ENCODE measurements around the gene NARS2. TPM values are rescaled to one million over a fixed set of nuclear protein-coding genes. Genes with fewer than 3 reads are reported as not detected.

NARS2 gene
- total and polyA plus RNA-seq, 2 donors (not counting 1 experiment from before 2014, with no cell fraction given), result 9.7 to 14.6 TPM

GRCh38 chr11:78536933-78537332 is 37.7 kb downstream of the NARS2 start:
- Histone ChIP-seq H2AFZ (ENCODE audit: insufficient read depth, low read depth, low read length, poor library complexity, severe bottlenecking) (no peak overlapping the region), H3K9ac (ENCODE audit: low read length) (no peak overlapping the region), H3K79me2 (ENCODE audit: control insufficient read depth, insufficient read depth, low read length) (no peaks in the 10 kb centered on the region), H3K4me2 (replicated peaks; ENCODE audit: low read depth, low read length, poor library complexity, severe bottlenecking) (no peak overlapping the region), H3K4me3 (ENCODE audit: control extremely low read depth in 1 of 5, extremely low read depth in 1 of 5, insufficient read depth in 1 of 5, low read depth in 2 of 5, low read length in 4 of 5) (no peak overlapping the region), H3K27me3 (replicated peaks in 1 of 4; ENCODE audit: control extremely low read depth in 1 of 4, control insufficient read depth in 3 of 4, insufficient read depth in 4 of 4, low read length in 3 of 4) (no peaks in the 10 kb centered on the region), H3K9me3 (ENCODE audit: control extremely low read depth in 1 of 3, control insufficient read depth in 2 of 3, insufficient read depth in 1 of 3, low read length in 2 of 3) (no peaks in the 10 kb centered on the region), H3K36me3 (replicated peaks in 1 of 2; ENCODE audit: control extremely low read depth in 1 of 2, control insufficient read depth in 1 of 2, extremely low read depth in 1 of 2, insufficient read depth in 2 of 2, low read length in 1 of 2) (peaks cover 0 to 3% of the 10 kb centered on the region in 2 experiments), H4K20me1 (ENCODE audit: control insufficient read depth, insufficient read depth, low read length, poor library complexity, severe bottlenecking) (no peaks in the 10 kb centered on the region), H3K4me1 (ENCODE audit: control insufficient read depth in 2 of 2, insufficient read depth in 2 of 2, low read length in 2 of 2) (peaks cover 21 to 31% of the 10 kb centered on the region in 2 donors), H3K27ac (ENCODE audit: low read length in 2 of 2) (no peak overlapping the region)
- CTCF ChIA-PET, result interaction anchor here (1.4 to 1.5 kb wide), 2 partner anchors 85 to 121 kb away, joined by 3 to 4 read pairs; no protein-coding TSS in a partner anchor
- H3K9me3 Mint-ChIP-seq (ENCODE audit: insufficient read depth), result no peaks in the 10 kb centered on the region
- peaks cover 42% of the 10 kb centered on the region for H3K4me1 Mint-ChIP-seq
- WGBS (ENCODE audit: insufficient coverage), result 100% methylated on average over 6 of the region's 6 CpGs
- POLR2A ChIA-PET, result interaction anchor here (0.6 kb wide), 1 partner anchor 28 kb away, joined by 3 read pairs; no protein-coding TSS in a partner anchor
- H3K27ac Mint-ChIP-seq, result peak overlapping the region; percentile 1
- H3K27me3 Mint-ChIP-seq, result no peaks in the 10 kb centered on the region
- intact Hi-C loops (cut with micrococcal nuclease), result no loop called here
- ATAC-seq (ENCODE audit: low read depth) (no peak), DNase-seq (no peak)
- H3K4me3 Mint-ChIP-seq, result no peak overlapping the region
- TF ChIP-seq, protein P1, sequence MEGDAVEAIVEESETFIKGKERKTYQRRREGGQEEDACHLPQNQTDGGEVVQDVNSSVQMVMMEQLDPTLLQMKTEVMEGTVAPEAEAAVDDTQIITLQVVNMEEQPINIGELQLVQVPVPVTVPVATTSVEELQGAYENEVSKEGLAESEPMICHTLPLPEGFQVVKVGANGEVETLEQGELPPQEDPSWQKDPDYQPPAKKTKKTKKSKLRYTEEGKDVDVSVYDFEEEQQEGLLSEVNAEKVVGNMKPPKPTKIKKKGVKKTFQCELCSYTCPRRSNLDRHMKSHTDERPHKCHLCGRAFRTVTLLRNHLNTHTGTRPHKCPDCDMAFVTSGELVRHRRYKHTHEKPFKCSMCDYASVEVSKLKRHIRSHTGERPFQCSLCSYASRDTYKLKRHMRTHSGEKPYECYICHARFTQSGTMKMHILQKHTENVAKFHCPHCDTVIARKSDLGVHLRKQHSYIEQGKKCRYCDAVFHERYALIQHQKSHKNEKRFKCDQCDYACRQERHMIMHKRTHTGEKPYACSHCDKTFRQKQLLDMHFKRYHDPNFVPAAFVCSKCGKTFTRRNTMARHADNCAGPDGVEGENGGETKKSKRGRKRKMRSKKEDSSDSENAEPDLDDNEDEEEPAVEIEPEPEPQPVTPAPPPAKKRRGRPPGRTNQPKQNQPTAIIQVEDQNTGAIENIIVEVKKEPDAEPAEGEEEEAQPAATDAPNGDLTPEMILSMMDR (IDR thresholded peaks at IDR 0.05), result no peak
- TF ChIP-seq EZH2 (IDR thresholded peaks at IDR 0.05; ENCODE audit: borderline replicate concordance, insufficient read depth, low read depth, low read length, poor library complexity, severe bottlenecking), result no peak

- no peaks in the 10 kb centered on the region for H3K27me3 ChIP-seq (replicated peaks in 1 of 4; ENCODE audit: control extremely low read depth in 1 of 4, control insufficient read depth in 3 of 4, insufficient read depth in 4 of 4, low read length in 3 of 4)
- no peaks in the 10 kb centered on the region for H3K9me3 ChIP-seq (ENCODE audit: control extremely low read depth in 1 of 3, control insufficient read depth in 2 of 3, insufficient read depth in 1 of 3, low read length in 2 of 3)
- H4K20me1 ChIP-seq (ENCODE audit: control insufficient read depth, insufficient read depth, low read length, poor library complexity, severe bottlenecking), result no peaks in the 10 kb centered on the region
- no peak overlapping the region for H3K4me2 ChIP-seq (replicated peaks; ENCODE audit: low read depth, low read length, poor library complexity, severe bottlenecking)
- intact Hi-C loops (cut with micrococcal nuclease), result no loop called here
- H3K4me3 Mint-ChIP-seq, result no peak overlapping the region
- no peak for DNase-seq
- CTCF ChIA-PET, result interaction anchor here (0.6 to 1.5 kb wide), 7 partner anchors 28 to 307 kb away, joined by 3 to 4 read pairs (median 3); no protein-coding TSS in a partner anchor
- no peaks in the 10 kb centered on the region for H3K9me3 Mint-ChIP-seq (ENCODE audit: insufficient read depth)
- TF ChIP-seq, protein P1 (IDR thresholded peaks at IDR 0.05), result no peak
- no peak for TF ChIP-seq EZH2 (IDR thresholded peaks at IDR 0.05; ENCODE audit: borderline replicate concordance, insufficient read depth, low read depth, low read length, poor library complexity, severe bottlenecking)
- no peak overlapping the region for H3K27ac Mint-ChIP-seq
- H2AFZ ChIP-seq (ENCODE audit: insufficient read depth, low read depth, low read length, poor library complexity, severe bottlenecking), result no peak overlapping the region
- no peaks in the 10 kb centered on the region for H3K79me2 ChIP-seq (ENCODE audit: control insufficient read depth, insufficient read depth, low read length)
- peaks cover 36% of the 10 kb centered on the region for H3K4me1 Mint-ChIP-seq
- no peak overlapping the region for H3K9ac ChIP-seq (ENCODE audit: low read length)
- H3K27ac ChIP-seq (ENCODE audit: low read length in 2 of 2), result no peak overlapping the region
- POLR2A ChIA-PET, result no interaction called here
- no peak overlapping the region for H3K4me3 ChIP-seq (ENCODE audit: control extremely low read depth in 1 of 5, extremely low read depth in 1 of 5, insufficient read depth in 1 of 5, low read depth in 2 of 5, low read length in 4 of 5)
- H3K27me3 Mint-ChIP-seq, result no peaks in the 10 kb centered on the region
- ATAC-seq (ENCODE audit: low read depth), result no peak
- peaks cover 20 to 28% of the 10 kb centered on the region in 2 donors for H3K4me1 ChIP-seq (ENCODE audit: control insufficient read depth in 2 of 2, insufficient read depth in 2 of 2, low read length in 2 of 2)
- peaks cover 0 to 3% of the 10 kb centered on the region in 2 experiments for H3K36me3 ChIP-seq (replicated peaks in 1 of 2; ENCODE audit: control extremely low read depth in 1 of 2, control insufficient read depth in 1 of 2, extremely low read depth in 1 of 2, insufficient read depth in 2 of 2, low read length in 1 of 2)
- WGBS (ENCODE audit: insufficient coverage), result no CpG with 5 or more reads among the region's 2 CpGs
Measured at GRCh38 chr11:78535920-78536319, 38.7 kb downstream of the NARS2 start.

Measured in B cell (primary cell).